Trophoblast cell (in vitro differentiated cells and primary cell): ENCODE results near the gene FLNB.
A peak's percentile ranks its signal among the peaks of the same experiment; 100 is the strongest.

Experiments
- DNase-seq, 2 donors: peaks; one replicate each; pipeline ENCODE4 v3.0.0-alpha.2; 2016
- H2AFZ ChIP-seq: 2 replicates; pipeline ENCODE4 v1.6.1; 2013; ENCODE audit warnings: low read length, moderate library complexity, mild to moderate bottlenecking; ENCODE audit not compliant: insufficient read depth, poor library complexity
- H2AK5ac ChIP-seq: 2 replicates; pipeline ENCODE4 v1.6.1; 2013; ENCODE audit warnings: mild to moderate bottlenecking, low read length
- H2BK120ac ChIP-seq: 2 replicates; pipeline ENCODE4 v1.6.1; 2013; ENCODE audit warnings: low read length, mild to moderate bottlenecking, moderate library complexity; ENCODE audit not compliant: insufficient read depth, poor library complexity
- H2BK12ac ChIP-seq: 2 replicates; pipeline ENCODE4 v1.6.1; 2013; ENCODE audit warnings: mild to moderate bottlenecking, low read length, moderate library complexity
- H2BK5ac ChIP-seq: 2 replicates; pipeline ENCODE4 v1.6.1; 2013; ENCODE audit warnings: low read length, low read depth, moderate library complexity, mild to moderate bottlenecking; ENCODE audit not compliant: poor library complexity
- H3K14ac ChIP-seq: 2 replicates; pipeline ENCODE4 v1.6.1; 2013; ENCODE audit warnings: mild to moderate bottlenecking, low read length
- H3K18ac ChIP-seq: 2 replicates; pipeline ENCODE4 v1.6.1; 2013; ENCODE audit warnings: mild to moderate bottlenecking, low read length
- H3K23ac ChIP-seq: 2 replicates; pipeline ENCODE4 v1.6.1; 2013; ENCODE audit warnings: low read length
- H3K27ac ChIP-seq: 2 replicates; pipeline ENCODE4 v1.5.1; 2013; ENCODE audit warnings: low read depth, mild to moderate bottlenecking, inconsistent platforms, low read length, moderate library complexity
- H3K27me3 ChIP-seq: 2 replicates; pipeline ENCODE4 v1.6.1; 2013; ENCODE audit warnings: inconsistent platforms, mild to moderate bottlenecking, low read length, moderate library complexity; ENCODE audit not compliant: insufficient read depth
- H3K36me3 ChIP-seq, 2 experiments: 1 replicate in 1 of 2; 2 replicates in 1 of 2; pipeline ENCODE4 v1.6.1; 2013; ENCODE audit warnings: low read length in 2 of 2, mild to moderate bottlenecking in 2 of 2, moderate library complexity in 1 of 2; ENCODE audit not compliant: insufficient read depth in 2 of 2, control insufficient read depth in 1 of 2
- H3K4ac ChIP-seq: 2 replicates; pipeline ENCODE4 v1.6.1; 2013; ENCODE audit warnings: low read depth, mild to moderate bottlenecking, low read length, moderate library complexity
- H3K4me1 ChIP-seq, 2 experiments: 1 replicate in 1 of 2; 2 replicates in 1 of 2; pipeline ENCODE4 v1.6.1; 2013; ENCODE audit warnings: low read length in 2 of 2, mild to moderate bottlenecking in 2 of 2, moderate library complexity in 1 of 2; ENCODE audit not compliant: insufficient read depth in 2 of 2, control insufficient read depth in 1 of 2
- H3K4me2 ChIP-seq: 2 replicates; pipeline ENCODE4 v1.6.1; 2013; ENCODE audit warnings: inconsistent platforms, mild to moderate bottlenecking, low read length, moderate library complexity
- H3K4me3 ChIP-seq: 2 replicates; pipeline ENCODE4 v1.5.1; 2013; ENCODE audit warnings: mild to moderate bottlenecking, low read depth, low read length, inconsistent platforms
- H3K79me1 ChIP-seq: one replicate; pipeline ENCODE4 v1.6.1; 2013; ENCODE audit warnings: low read length
- H3K79me2 ChIP-seq: 2 replicates; pipeline ENCODE4 v1.6.1; 2013; ENCODE audit warnings: low read length, mild to moderate bottlenecking; ENCODE audit not compliant: control insufficient read depth, insufficient read depth, poor library complexity
- H3K9ac ChIP-seq: 2 replicates; pipeline ENCODE4 v1.6.1; 2013; ENCODE audit warnings: mild to moderate bottlenecking, low read length
- H3K9me3 ChIP-seq: 2 replicates; pipeline ENCODE4 v1.6.1; 2013; ENCODE audit warnings: low read depth, mild to moderate bottlenecking, control low read depth, inconsistent platforms, low read length; ENCODE audit not compliant: insufficient read depth
- H4K12ac ChIP-seq: 2 replicates; pipeline ENCODE4 v1.6.1; 2013; ENCODE audit warnings: low read depth, mild to moderate bottlenecking, low read length, moderate library complexity
- H4K8ac ChIP-seq: 2 replicates; pipeline ENCODE4 v1.6.1; 2013; ENCODE audit warnings: low read depth, mild to moderate bottlenecking, low read length, moderate library complexity
- H4K91ac ChIP-seq: one replicate; pipeline ENCODE4 v1.6.1; 2013; ENCODE audit warnings: low read depth, mild to moderate bottlenecking, low read length, moderate library complexity
- WGBS: extraction: QIAGEN DNeasy Blood & Tissue Kit; methylation state at CpG from one replicate; pipeline ENCODE4 v1.1.7; 2013; ENCODE audit warnings: missing lambda C conversion rate; ENCODE audit not compliant: insufficient read length, insufficient coverage; ENCODE audit errors: extremely low coverage; 5-methylcytosine and 5-hydroxymethylcytosine counted together

FLNB gene

DNA sequence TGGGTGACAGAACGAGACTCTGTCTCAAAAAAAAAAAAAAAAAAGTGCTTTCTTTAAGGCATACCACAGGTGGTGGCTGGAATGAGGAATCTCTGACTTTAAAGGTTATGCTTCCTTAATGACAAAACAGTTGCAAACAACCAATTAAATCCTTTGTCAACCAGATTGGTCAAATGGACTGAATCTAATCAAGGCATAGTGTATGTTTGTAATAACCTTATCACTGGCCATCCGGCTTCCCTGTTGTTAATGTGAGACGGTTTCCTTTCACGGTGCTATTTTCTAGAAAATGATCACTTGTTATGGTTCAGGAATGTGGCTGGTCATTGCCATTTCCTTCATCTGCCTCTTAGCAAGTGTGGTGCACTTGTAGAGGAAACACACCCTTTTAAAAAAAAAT, 75.9 kb downstream of the FLNB start:
- DNase-seq: peak in 1 of 2 donors; percentile 48
- no peak overlapping the region for H2BK5ac ChIP-seq
- H3K14ac ChIP-seq: no peak overlapping the region
- H2BK12ac ChIP-seq: no peak overlapping the region
- no peaks in the 10 kb centered on the region for H3K79me2 ChIP-seq
- H3K4me3 ChIP-seq: no peak overlapping the region
- WGBS: no CpG with 5 or more reads among the region's 4 CpGs
- H3K36me3 ChIP-seq: peaks cover 11 to 25% of the 10 kb centered on the region in 2 experiments
- peaks cover 3 to 4% of the 10 kb centered on the region in 2 experiments for H3K4me1 ChIP-seq
- no peak overlapping the region for H4K91ac ChIP-seq
- H3K79me1 ChIP-seq: no peaks in the 10 kb centered on the region
- H3K27me3 ChIP-seq: no peaks in the 10 kb centered on the region
- no peak overlapping the region for H3K27ac ChIP-seq
- H2AK5ac ChIP-seq: no peak overlapping the region
- no peaks in the 10 kb centered on the region for H3K9me3 ChIP-seq
- no peak overlapping the region for H3K9ac ChIP-seq
- H2AFZ ChIP-seq: no peak overlapping the region
- no peak overlapping the region for H3K23ac ChIP-seq
- no peak overlapping the region for H2BK120ac ChIP-seq
- no peak overlapping the region for H4K12ac ChIP-seq
- H3K18ac ChIP-seq: no peak overlapping the region
- no peak overlapping the region for H3K4ac ChIP-seq
- no peak overlapping the region for H4K8ac ChIP-seq
- no peak overlapping the region for H3K4me2 ChIP-seq

DNA sequence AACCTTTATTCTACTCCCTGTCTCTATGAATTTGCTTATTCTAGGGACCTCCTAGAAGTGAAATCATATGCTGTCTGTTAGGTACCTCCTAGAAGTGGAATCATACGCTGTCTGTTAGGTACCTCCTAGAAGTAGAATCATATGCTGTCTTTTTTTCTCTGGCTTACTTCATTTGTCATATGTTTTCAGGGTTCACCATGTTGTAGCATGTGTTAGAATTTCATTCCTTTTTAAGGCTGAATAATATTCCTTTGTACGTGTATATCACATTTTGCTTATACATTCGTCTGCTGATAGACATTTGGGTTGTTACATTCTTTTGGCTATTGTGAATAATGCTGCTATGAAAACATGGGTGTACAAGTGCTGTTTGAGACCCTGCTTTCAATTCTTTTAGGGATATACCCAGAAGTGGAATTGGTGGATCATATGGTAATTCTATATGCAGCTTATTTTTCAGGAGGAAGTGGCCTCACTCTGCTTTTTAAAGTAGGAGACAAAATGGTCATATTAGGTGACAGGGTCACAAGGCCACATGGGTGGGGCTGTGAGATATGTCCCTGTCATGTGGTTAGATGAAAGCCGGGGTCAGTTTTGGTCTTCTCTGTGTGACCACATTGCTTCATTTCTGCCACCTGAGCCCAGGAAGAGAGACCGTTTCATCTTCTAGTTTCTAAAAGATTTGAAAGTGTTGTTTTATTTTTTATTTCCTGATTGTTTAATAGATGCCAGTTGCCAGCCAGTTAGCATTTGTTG, 76.7 kb downstream of the FLNB start:
- Histone ChIP-seq H3K79me1 (no peaks in the 10 kb centered on the region), H3K4me3 (no peak overlapping the region), H3K9me3 (no peaks in the 10 kb centered on the region), H3K27me3 (no peaks in the 10 kb centered on the region), H2BK120ac (no peak overlapping the region), H4K8ac (no peak overlapping the region), H4K91ac (no peak overlapping the region), H2AFZ (no peak overlapping the region), H2AK5ac (no peak overlapping the region), H3K27ac (no peak overlapping the region), H3K18ac (no peak overlapping the region), H3K4ac (no peak overlapping the region), H3K14ac (no peak overlapping the region), H2BK12ac (no peak overlapping the region), H3K4me1 (peaks cover 3 to 4% of the 10 kb centered on the region in 2 experiments), H3K23ac (no peak overlapping the region), H3K4me2 (no peak overlapping the region), H3K36me3 (peaks cover 9 to 21% of the 10 kb centered on the region in 2 experiments), H2BK5ac (no peak overlapping the region), H3K9ac (no peak overlapping the region), H4K12ac (no peak overlapping the region), H3K79me2 (no peaks in the 10 kb centered on the region)
- no peak for DNase-seq
- no CpG with 5 or more reads among the region's 5 CpGs for whole genome bisulfite sequencing

DNA sequence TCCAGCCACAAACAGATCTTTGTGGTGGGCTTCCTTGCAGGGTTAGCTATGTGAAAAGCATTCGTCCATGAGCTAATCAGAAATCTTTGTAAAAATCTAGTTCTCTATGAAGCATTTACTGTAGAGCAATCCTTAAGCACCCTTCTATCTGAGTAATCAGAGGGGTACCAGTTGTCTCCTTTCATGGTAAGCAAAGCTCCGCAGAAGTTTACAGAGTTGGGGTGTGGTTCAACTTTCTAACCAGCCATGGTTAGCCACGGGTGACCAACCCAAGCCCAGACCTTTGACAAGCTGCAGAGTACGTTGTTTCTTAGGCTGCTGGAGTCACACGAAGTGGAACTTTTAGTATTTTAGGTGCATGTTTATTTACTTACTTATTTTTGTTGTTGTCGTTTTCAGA, 77.4 kb downstream of the FLNB start:
- no peak overlapping the region for H3K14ac ChIP-seq
- H4K12ac ChIP-seq: no peak overlapping the region
- no peaks in the 10 kb centered on the region for H3K9me3 ChIP-seq
- no peak overlapping the region for H3K27ac ChIP-seq
- no peak overlapping the region for H4K8ac ChIP-seq
- H2AFZ ChIP-seq: no peak overlapping the region
- no peak overlapping the region for H3K23ac ChIP-seq
- H3K4me2 ChIP-seq: no peak overlapping the region
- no peak for DNase-seq
- peaks cover 3 to 4% of the 10 kb centered on the region in 2 experiments for H3K4me1 ChIP-seq
- H3K36me3 ChIP-seq: peaks cover 7 to 18% of the 10 kb centered on the region in 2 experiments
- H3K27me3 ChIP-seq: no peaks in the 10 kb centered on the region
- no peak overlapping the region for H2BK12ac ChIP-seq
- H3K79me1 ChIP-seq: no peaks in the 10 kb centered on the region
- H3K18ac ChIP-seq: no peak overlapping the region
- no peak overlapping the region for H3K9ac ChIP-seq
- H2AK5ac ChIP-seq: no peak overlapping the region
- H3K4me3 ChIP-seq: no peak overlapping the region
- H3K79me2 ChIP-seq: no peaks in the 10 kb centered on the region
- no peak overlapping the region for H2BK5ac ChIP-seq
- no peak overlapping the region for H2BK120ac ChIP-seq
- WGBS: no CpG with 5 or more reads among the region's 6 CpGs
- H4K91ac ChIP-seq: no peak overlapping the region
- H3K4ac ChIP-seq: no peak overlapping the region

DNA sequence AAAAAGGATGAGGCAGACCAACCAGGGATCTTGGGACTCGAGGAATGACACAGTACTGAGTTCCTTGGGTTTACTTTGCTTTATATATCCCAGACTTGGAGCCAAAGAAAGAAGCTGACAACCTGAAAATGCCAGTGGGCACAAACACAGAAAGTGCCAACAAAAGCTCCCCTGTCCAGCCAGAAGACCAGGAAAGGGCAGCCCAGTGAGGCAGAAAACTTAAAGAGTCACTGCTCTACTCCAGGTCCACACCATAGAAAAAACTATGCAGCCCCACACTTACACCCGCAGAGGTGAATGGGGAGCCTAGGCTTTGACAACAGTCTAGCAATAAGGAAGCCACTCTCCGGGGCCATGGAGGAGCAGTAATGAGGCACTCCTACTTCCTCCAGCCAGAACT, 80.3 kb downstream of the FLNB start:
- Histone ChIP-seq H3K27ac (no peak overlapping the region), H2AFZ (no peak overlapping the region), H3K9me3 (no peaks in the 10 kb centered on the region), H4K91ac (no peak overlapping the region), H3K36me3 (peaks cover 5 to 14% of the 10 kb centered on the region in 2 experiments), H2BK120ac (no peak overlapping the region), H3K4me2 (no peak overlapping the region), H4K8ac (no peak overlapping the region), H3K79me1 (no peaks in the 10 kb centered on the region), H2AK5ac (no peak overlapping the region), H2BK12ac (no peak overlapping the region), H3K27me3 (no peaks in the 10 kb centered on the region), H3K4me1 (no peaks in the 10 kb centered on the region), H3K4me3 (no peak overlapping the region), H3K14ac (no peak overlapping the region), H2BK5ac (no peak overlapping the region), H3K23ac (no peak overlapping the region), H3K18ac (no peak overlapping the region), H3K4ac (peak overlapping the region; percentile 28), H3K79me2 (no peaks in the 10 kb centered on the region), H3K9ac (no peak overlapping the region), H4K12ac (no peak overlapping the region)
- DNase-seq: no peak
- no CpG with 5 or more reads among the region's 3 CpGs for WGBS
